ENCODE results near the gene RNU11. TPM values are rescaled to one million over a fixed set of nuclear protein-coding genes. Genes with fewer than 3 reads are reported as not detected.
A peak's percentile ranks its signal among the peaks of the same experiment; 100 is the strongest.

The RNU11 gene
- total RNA-seq, 1 experiment from 2014 or later: not detected

DNA sequence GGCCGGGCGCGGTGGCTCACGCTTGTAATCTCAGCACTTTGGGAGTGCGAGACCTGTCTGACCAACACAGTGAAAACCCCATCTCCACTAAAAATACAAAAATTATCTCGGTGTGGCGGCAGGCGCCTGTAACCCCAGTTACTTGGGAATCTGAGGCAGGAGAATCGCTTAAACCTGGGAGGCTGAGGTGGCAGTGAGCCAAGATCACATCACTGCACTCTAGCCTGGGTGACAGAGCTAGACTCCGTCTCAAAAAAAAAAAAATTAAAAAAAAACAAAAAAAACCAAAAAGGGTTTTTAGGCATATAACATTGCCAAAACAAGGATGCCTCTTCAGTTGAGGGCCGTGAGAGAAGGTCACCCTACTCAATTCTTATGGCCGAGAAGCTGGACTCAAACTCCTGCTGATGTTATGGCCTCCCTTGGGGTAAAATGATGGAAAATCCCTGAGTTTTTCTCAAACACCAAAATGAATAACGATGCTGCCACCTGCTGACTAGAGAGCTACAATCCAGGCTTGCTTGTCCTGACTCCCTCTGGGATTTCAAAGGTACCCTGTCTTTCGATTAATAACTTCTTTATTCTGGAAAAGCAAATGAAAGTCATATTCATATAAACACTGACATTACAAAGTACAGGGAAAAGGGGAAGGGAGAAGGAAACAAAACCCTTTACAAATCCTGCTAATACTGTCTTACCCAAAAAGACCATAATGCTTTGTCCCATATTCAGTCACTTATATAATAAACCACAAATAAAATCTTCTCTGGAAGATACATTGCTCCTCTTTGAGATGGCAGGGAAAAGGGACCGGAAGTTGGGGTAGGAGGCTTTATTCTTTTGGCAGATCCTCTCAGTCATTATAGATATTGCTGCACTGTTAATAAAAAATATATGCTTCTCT, 45.6 kb upstream of the RNU11 start:
- no peak for TF ChIP-seq EZH2phosphoT487 (IDR thresholded peaks at IDR 0.05; ENCODE audit: borderline replicate concordance, low read length)
- TF ChIP-seq, protein P1, sequence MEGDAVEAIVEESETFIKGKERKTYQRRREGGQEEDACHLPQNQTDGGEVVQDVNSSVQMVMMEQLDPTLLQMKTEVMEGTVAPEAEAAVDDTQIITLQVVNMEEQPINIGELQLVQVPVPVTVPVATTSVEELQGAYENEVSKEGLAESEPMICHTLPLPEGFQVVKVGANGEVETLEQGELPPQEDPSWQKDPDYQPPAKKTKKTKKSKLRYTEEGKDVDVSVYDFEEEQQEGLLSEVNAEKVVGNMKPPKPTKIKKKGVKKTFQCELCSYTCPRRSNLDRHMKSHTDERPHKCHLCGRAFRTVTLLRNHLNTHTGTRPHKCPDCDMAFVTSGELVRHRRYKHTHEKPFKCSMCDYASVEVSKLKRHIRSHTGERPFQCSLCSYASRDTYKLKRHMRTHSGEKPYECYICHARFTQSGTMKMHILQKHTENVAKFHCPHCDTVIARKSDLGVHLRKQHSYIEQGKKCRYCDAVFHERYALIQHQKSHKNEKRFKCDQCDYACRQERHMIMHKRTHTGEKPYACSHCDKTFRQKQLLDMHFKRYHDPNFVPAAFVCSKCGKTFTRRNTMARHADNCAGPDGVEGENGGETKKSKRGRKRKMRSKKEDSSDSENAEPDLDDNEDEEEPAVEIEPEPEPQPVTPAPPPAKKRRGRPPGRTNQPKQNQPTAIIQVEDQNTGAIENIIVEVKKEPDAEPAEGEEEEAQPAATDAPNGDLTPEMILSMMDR (conservative IDR thresholded peaks at IDR 0.05; ENCODE audit: low read depth, low read length): peak; percentile 91
- Histone ChIP-seq H3K4me1 (ENCODE audit: insufficient read depth, low read length) (peaks cover 35% of the 10 kb centered on the region), H3K9me2 (replicated peaks; ENCODE audit: low read length) (no peaks in the 10 kb centered on the region), H3K4me2 (ENCODE audit: low read length) (peak overlapping the region; percentile 60), H3K4me3 (ENCODE audit: low read length) (no peak overlapping the region), H2AFZ (ENCODE audit: low read length) (no peak overlapping the region), H4K20me1 (ENCODE audit: low read length) (no peaks in the 10 kb centered on the region), H3K79me2 (ENCODE audit: low read length) (no peaks in the 10 kb centered on the region), H3F3A (ENCODE audit: low read length, unreplicated experiment) (peaks cover 5% of the 10 kb centered on the region), H3K27ac (ENCODE audit: low read length) (peak overlapping the region; percentile 81), H3K36me3 (ENCODE audit: low read depth, low read length) (peaks cover 9% of the 10 kb centered on the region; the same call in 1 of the 2 replicates), H3K27me3 (ENCODE audit: low read length) (no peaks in the 10 kb centered on the region), H3K9ac (ENCODE audit: low read length) (peak overlapping the region; percentile 42), H3K9me3 (ENCODE audit: low read length) (no peaks in the 10 kb centered on the region)
- ATAC-seq: peak; percentile 31
- intact Hi-C loops (cut with micrococcal nuclease): loop anchor here (1.0 to 5.0 kb wide), 4 partner anchors 49 to 245 kb away; partner anchors contain the start of gene TRNAU1AP
- BruUV-seq (replicated peaks): no TSS peak
- DNase-seq: peak; percentile 86
- CTCF ChIA-PET: interaction anchor here (0.6 to 2.7 kb wide), 4 partner anchors 10 to 354 kb away, joined by 4 to 10 read pairs (median 4); no protein-coding TSS in a partner anchor
- POLR2A ChIA-PET (ENCODE audit: unreplicated experiment): interaction anchor here (0.6 to 2.2 kb wide), 2 partner anchors 21 to 24 kb away, joined by 7 to 32 read pairs; no protein-coding TSS in a partner anchor

DNA sequence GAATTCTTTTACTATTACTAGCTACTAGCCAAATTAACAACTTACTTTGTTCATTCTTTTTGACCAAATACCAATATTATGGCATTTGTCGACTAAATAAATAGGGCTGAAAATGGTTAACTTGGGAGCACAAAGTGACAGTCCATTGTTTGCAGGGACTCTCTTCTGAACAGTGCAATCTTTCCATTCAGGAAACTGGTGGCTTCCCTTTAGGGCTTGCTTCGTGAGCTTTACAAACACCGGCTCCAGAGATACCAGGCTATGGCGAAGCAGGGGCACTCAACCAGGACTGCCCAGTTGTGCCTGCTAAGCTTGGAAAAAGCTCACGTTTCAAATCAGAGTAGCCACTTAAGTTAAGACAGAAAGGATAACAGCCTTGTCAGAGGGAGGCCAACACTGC, 44.0 kb upstream of the RNU11 start:
- H3K4me2 ChIP-seq (ENCODE audit: low read length): no peak overlapping the region
- TF ChIP-seq EZH2phosphoT487 (IDR thresholded peaks at IDR 0.05; ENCODE audit: borderline replicate concordance, low read length) (no peak), EZH2 (IDR thresholded peaks at IDR 0.05; ENCODE audit: low read length, unreplicated experiment) (no peak)
- TF ChIP-seq, protein P1 (conservative IDR thresholded peaks at IDR 0.05; ENCODE audit: low read depth, low read length): no peak
- no peaks in the 10 kb centered on the region for H3K9me2 ChIP-seq (replicated peaks; ENCODE audit: low read length)
- peaks cover 5% of the 10 kb centered on the region for H3F3A ChIP-seq (ENCODE audit: low read length, unreplicated experiment)
- no TSS peak for BruUV-seq (replicated peaks)
- H3K9me3 ChIP-seq (ENCODE audit: low read length): no peaks in the 10 kb centered on the region
- ChIA-PET CTCF (no interaction called here), POLR2A (ENCODE audit: unreplicated experiment) (no interaction called here)
- intact Hi-C loops (cut with micrococcal nuclease): loop anchor here (5.0 kb wide), 1 partner anchor 247 kb away; no protein-coding TSS in a partner anchor
- peaks cover 9% of the 10 kb centered on the region; the same call in 1 of the 2 replicates for H3K36me3 ChIP-seq (ENCODE audit: low read depth, low read length)
- DNase-seq (no peak), ATAC-seq (no peak)
- peaks cover 26% of the 10 kb centered on the region for H3K4me1 ChIP-seq (ENCODE audit: insufficient read depth, low read length)
- no peak overlapping the region for H3K4me3 ChIP-seq (ENCODE audit: low read length)
- no peaks in the 10 kb centered on the region for H3K79me2 ChIP-seq (ENCODE audit: low read length)
- H3K9ac ChIP-seq (ENCODE audit: low read length): no peak overlapping the region
- no peaks in the 10 kb centered on the region for H3K27me3 ChIP-seq (ENCODE audit: low read length)
- H2AFZ ChIP-seq (ENCODE audit: low read length): no peak overlapping the region
- no peaks in the 10 kb centered on the region for H4K20me1 ChIP-seq (ENCODE audit: low read length)
- H3K27ac ChIP-seq (ENCODE audit: low read length): no peak overlapping the region
